ENCODE results near the gene ZIC2. TPM values are rescaled to one million over a fixed set of nuclear protein-coding genes. Genes with fewer than 3 reads are reported as not detected.

ZIC2 gene
- polyA plus RNA-seq (2012; ENCODE audit: insufficient read length, low read depth) = 32.0 TPM

- TF ChIP-seq FOXP2 (optimal IDR thresholded peaks at IDR 0.05; ENCODE audit: borderline replicate concordance, extremely low read depth, extremely low read length, insufficient read depth) (no peak), SIN3A (IDR thresholded peaks at IDR 0.05; ENCODE audit: borderline replicate concordance, insufficient read depth, low read length) (no peak), REST (IDR thresholded peaks at IDR 0.05; ENCODE audit: insufficient read depth in 1 of 2, low read depth in 2 of 2, low read length in 2 of 2) (no peak), TAF1 (IDR thresholded peaks at IDR 0.05; ENCODE audit: borderline replicate concordance, insufficient read depth, low read length) (no peak), POLR2AphosphoS5 (IDR thresholded peaks at IDR 0.05; ENCODE audit: low read depth, low read length) (no peak)
These were observed at the start of gene ZIC2 for GRCh38 chr13:99981735-99982035. ZIC2 (plus strand) TSS chr13:99981784; CDS start chr13:99982065, 281 bp downstream.

- TF ChIP-seq FOXP2 (optimal IDR thresholded peaks at IDR 0.05; ENCODE audit: borderline replicate concordance, extremely low read depth, extremely low read length, insufficient read depth) = no peak
- no peak for TF ChIP-seq REST (IDR thresholded peaks at IDR 0.05; ENCODE audit: insufficient read depth in 1 of 2, low read depth in 2 of 2, low read length in 2 of 2)
- TF ChIP-seq POLR2AphosphoS5 (IDR thresholded peaks at IDR 0.05; ENCODE audit: low read depth, low read length) = no peak
- no peak for TF ChIP-seq TAF1 (IDR thresholded peaks at IDR 0.05; ENCODE audit: borderline replicate concordance, insufficient read depth, low read length)
- no peak for TF ChIP-seq SIN3A (IDR thresholded peaks at IDR 0.05; ENCODE audit: borderline replicate concordance, insufficient read depth, low read length)
These were observed 48.7 kb upstream of the ZIC2 start for GRCh38 chr13:99932912-99933311.

GRCh38 chr13:99935772-99936171 lies 45.8 kb upstream of the ZIC2 start:
- TF ChIP-seq TAF1 (IDR thresholded peaks at IDR 0.05; ENCODE audit: borderline replicate concordance, insufficient read depth, low read length) (no peak), FOXP2 (optimal IDR thresholded peaks at IDR 0.05; ENCODE audit: borderline replicate concordance, extremely low read depth, extremely low read length, insufficient read depth) (no peak), SIN3A (IDR thresholded peaks at IDR 0.05; ENCODE audit: borderline replicate concordance, insufficient read depth, low read length) (no peak), REST (IDR thresholded peaks at IDR 0.05; ENCODE audit: insufficient read depth in 1 of 2, low read depth in 2 of 2, low read length in 2 of 2) (no peak), POLR2AphosphoS5 (IDR thresholded peaks at IDR 0.05; ENCODE audit: low read depth, low read length) (no peak)

GRCh38 chr13:99938635-99939034 lies 42.9 kb upstream of the ZIC2 start:
- TF ChIP-seq TAF1 (IDR thresholded peaks at IDR 0.05; ENCODE audit: borderline replicate concordance, insufficient read depth, low read length) (no peak), SIN3A (IDR thresholded peaks at IDR 0.05; ENCODE audit: borderline replicate concordance, insufficient read depth, low read length) (no peak), POLR2AphosphoS5 (IDR thresholded peaks at IDR 0.05; ENCODE audit: low read depth, low read length) (no peak), FOXP2 (optimal IDR thresholded peaks at IDR 0.05; ENCODE audit: borderline replicate concordance, extremely low read depth, extremely low read length, insufficient read depth) (no peak), REST (IDR thresholded peaks at IDR 0.05; ENCODE audit: insufficient read depth in 1 of 2, low read depth in 2 of 2, low read length in 2 of 2) (no peak)

GRCh38 chr13:99941086-99941485 lies 40.5 kb upstream of the ZIC2 start:
- TF ChIP-seq FOXP2 (optimal IDR thresholded peaks at IDR 0.05; ENCODE audit: borderline replicate concordance, extremely low read depth, extremely low read length, insufficient read depth) = no peak
- no peak for TF ChIP-seq POLR2AphosphoS5 (IDR thresholded peaks at IDR 0.05; ENCODE audit: low read depth, low read length)
- no peak for TF ChIP-seq REST (IDR thresholded peaks at IDR 0.05; ENCODE audit: insufficient read depth in 1 of 2, low read depth in 2 of 2, low read length in 2 of 2)
- TF ChIP-seq SIN3A (IDR thresholded peaks at IDR 0.05; ENCODE audit: borderline replicate concordance, insufficient read depth, low read length) = no peak
- TF ChIP-seq TAF1 (IDR thresholded peaks at IDR 0.05; ENCODE audit: borderline replicate concordance, insufficient read depth, low read length) = no peak

Data from PFSK-1 (cell line).